ENCODE data around the gene POU3F1. TPM values are rescaled to one million over a fixed set of nuclear protein-coding genes. Genes with fewer than 3 reads are reported as not detected.

Gene POU3F1
- total RNA-seq, 4 donors from 2014 or later, result 8.8 to 28.5 (median 13.5) TPM

DNA sequence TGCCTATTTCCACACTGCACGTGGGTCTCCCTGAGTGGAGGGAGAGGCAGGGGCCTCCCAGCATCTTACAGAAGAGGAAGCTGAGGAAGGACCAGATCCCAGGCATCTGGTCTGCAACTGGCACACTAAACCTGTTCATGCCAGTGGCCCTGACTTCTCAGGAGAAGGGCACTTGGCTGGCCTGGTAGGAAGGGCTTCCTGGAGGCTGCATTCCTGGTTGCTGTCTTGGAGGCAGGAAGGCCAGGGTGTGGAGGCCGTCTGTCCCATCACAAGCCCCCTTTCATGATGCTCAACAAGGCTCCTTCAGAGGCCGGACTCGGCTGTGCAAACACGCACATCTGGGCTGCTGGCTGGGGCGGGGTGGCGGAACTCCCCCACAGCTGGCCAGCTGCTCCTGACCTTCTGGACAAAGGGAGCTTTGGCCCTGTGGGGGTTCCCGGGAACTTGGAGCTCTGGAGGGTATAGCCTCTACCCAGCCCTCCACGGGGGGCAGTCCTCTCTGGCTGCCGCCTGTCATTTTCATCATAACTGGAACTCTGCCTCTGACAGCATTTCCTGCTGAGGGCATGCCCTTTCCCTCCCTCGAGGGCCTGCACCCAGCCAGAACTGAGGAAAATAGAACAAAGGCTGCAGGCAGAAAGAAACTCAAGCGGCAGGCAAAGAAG is 39.2 kb upstream of the POU3F1 start:
- no peak overlapping the region for H3K4me3 ChIP-seq
- H3K9me3 ChIP-seq, result no peaks in the 10 kb centered on the region
- TF ChIP-seq, protein P1, sequence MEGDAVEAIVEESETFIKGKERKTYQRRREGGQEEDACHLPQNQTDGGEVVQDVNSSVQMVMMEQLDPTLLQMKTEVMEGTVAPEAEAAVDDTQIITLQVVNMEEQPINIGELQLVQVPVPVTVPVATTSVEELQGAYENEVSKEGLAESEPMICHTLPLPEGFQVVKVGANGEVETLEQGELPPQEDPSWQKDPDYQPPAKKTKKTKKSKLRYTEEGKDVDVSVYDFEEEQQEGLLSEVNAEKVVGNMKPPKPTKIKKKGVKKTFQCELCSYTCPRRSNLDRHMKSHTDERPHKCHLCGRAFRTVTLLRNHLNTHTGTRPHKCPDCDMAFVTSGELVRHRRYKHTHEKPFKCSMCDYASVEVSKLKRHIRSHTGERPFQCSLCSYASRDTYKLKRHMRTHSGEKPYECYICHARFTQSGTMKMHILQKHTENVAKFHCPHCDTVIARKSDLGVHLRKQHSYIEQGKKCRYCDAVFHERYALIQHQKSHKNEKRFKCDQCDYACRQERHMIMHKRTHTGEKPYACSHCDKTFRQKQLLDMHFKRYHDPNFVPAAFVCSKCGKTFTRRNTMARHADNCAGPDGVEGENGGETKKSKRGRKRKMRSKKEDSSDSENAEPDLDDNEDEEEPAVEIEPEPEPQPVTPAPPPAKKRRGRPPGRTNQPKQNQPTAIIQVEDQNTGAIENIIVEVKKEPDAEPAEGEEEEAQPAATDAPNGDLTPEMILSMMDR (IDR thresholded peaks at IDR 0.05), result no peak
- TF ChIP-seq POLR2A (IDR thresholded peaks at IDR 0.05), result no peak
- H3K27ac ChIP-seq, result no peak overlapping the region
- 43% methylated on average over 6 of the region's 12 CpGs for WGBS
- peaks cover 26% of the 10 kb centered on the region for H3K4me1 ChIP-seq
- H3K27me3 ChIP-seq, result peaks cover 22% of the 10 kb centered on the region
- no peaks in the 10 kb centered on the region for H3K36me3 ChIP-seq
- no peak for DNase-seq (ENCODE audit: low spot score in 2 of 2)

DNA sequence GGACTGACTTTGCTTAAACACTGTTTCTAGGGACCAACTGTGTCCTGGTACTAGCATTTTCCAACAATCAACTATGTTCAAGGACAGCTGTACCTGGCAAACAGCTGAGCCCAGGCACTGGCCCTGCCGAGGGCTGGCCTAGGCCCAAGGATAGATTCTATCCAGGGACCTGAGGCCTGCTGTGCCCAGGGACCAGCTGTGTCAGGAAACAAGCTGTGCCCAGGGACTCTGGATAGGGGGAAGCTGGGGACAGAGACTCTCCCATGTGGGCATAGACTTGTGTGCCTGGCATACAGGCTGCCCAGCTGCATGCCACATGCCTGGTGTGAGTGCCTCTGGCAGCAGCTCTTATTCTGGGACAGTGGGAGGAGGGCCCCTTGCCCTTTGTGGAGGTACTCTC is 38.1 kb upstream of the POU3F1 start:
- no CpG with 5 or more reads among the region's 1 CpG for WGBS
- H3K4me1 ChIP-seq, result peaks cover 26% of the 10 kb centered on the region
- DNase-seq (ENCODE audit: low spot score in 2 of 2), result no peak
- H3K4me3 ChIP-seq, result no peak overlapping the region
- no peaks in the 10 kb centered on the region for H3K36me3 ChIP-seq
- peaks cover 12% of the 10 kb centered on the region for H3K27me3 ChIP-seq
- TF ChIP-seq POLR2A (IDR thresholded peaks at IDR 0.05) (no peak), EP300 (IDR thresholded peaks at IDR 0.05) (no peak), POLR2AphosphoS5 (IDR thresholded peaks at IDR 0.05) (no peak)
- TF ChIP-seq, protein P1 (IDR thresholded peaks at IDR 0.05), result no peak
- H3K27ac ChIP-seq, result no peak overlapping the region
- no peaks in the 10 kb centered on the region for H3K9me3 ChIP-seq

DNA sequence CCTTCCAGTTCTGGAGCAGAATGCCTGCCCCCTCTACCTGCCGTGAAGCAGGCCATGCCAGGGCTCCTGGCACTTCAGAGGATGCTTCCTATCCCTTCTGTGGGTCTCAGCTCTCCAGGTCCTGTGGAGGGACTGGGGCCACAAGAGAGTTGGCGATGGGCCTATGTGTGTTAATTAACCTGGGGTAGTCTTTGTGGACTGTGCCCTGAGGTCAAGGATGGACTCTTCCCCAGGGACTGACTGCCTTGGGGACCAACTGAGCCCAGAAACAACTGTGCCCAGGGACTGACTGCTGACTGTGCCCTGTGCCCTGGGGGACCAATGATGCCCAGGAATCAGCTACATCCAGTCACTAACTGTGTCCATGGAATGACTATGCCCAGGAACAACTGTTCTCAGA is 37.5 kb upstream of the POU3F1 start:
- Histone ChIP-seq H3K4me3 (peak overlapping the region; percentile 7), H3K36me3 (no peaks in the 10 kb centered on the region), H3K9me3 (no peaks in the 10 kb centered on the region), H3K27me3 (peaks cover 9% of the 10 kb centered on the region), H3K4me1 (peaks cover 26% of the 10 kb centered on the region), H3K27ac (no peak overlapping the region)
- TF ChIP-seq POLR2AphosphoS5 (IDR thresholded peaks at IDR 0.05), result no peak
- TF ChIP-seq, protein P1 (IDR thresholded peaks at IDR 0.05), result no peak
- TF ChIP-seq POLR2A (IDR thresholded peaks at IDR 0.05), result no peak
- no peak for TF ChIP-seq EP300 (IDR thresholded peaks at IDR 0.05)
- no peak for DNase-seq (ENCODE audit: low spot score in 2 of 2)
- WGBS, result 81% methylated on average over 2 of the region's 2 CpGs

DNA sequence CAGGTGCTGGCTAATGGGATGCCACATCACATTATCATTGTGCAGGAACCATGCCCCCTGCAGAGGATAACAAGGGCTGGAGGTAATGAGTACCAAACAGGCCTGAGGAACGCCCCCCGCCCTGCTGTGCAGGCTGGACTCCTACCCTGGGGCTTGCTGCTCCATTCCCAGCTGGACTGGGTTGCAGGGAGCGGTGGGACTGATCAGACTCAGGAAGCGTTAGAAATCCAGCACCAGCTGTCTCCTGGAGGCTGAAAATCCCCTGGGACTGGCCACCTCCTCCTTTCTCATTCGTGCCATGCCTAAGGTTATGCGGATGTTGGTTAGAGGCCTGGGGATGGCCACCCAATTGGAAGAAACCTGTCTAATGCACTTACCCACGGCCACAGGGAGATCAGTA is 36.9 kb upstream of the POU3F1 start:
- peaks cover 9% of the 10 kb centered on the region for H3K27me3 ChIP-seq
- peaks cover 26% of the 10 kb centered on the region for H3K4me1 ChIP-seq
- TF ChIP-seq EP300 (IDR thresholded peaks at IDR 0.05) (no peak), POLR2A (IDR thresholded peaks at IDR 0.05) (no peak), POLR2AphosphoS5 (IDR thresholded peaks at IDR 0.05) (no peak)
- TF ChIP-seq, protein P1 (IDR thresholded peaks at IDR 0.05), result no peak
- H3K36me3 ChIP-seq, result no peaks in the 10 kb centered on the region
- H3K27ac ChIP-seq, result no peak overlapping the region
- DNase-seq (ENCODE audit: low spot score in 2 of 2), result no peak
- WGBS, result 78% methylated on average over 3 of the region's 7 CpGs
- H3K4me3 ChIP-seq, result peak overlapping the region; percentile 7
- H3K9me3 ChIP-seq, result no peaks in the 10 kb centered on the region

DNA sequence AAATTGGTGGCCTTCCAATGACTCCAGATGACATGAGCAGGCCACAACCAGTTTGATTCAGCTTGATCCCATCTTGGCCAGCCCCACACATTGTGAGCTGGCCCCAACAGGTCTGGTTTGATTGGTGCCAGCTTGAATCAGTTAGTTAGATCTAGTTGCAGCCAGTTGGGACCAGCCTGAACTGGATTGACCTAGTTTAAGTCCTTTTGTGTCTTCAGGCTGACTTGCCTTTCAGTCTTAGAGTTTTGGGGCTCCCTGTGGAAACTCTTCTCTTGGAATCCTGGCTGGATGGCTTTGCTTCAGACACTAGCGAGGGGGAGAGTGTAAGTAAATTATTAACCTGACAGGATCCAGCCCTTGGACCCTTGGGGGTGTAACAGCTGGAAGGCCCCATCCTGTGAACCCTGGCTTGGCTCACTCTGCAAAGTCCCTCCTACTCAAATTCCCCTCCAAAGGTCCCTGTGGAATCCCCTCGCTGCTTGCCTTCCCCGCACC is 36.2 kb upstream of the POU3F1 start:
- no peaks in the 10 kb centered on the region for H3K9me3 ChIP-seq
- no peak overlapping the region for H3K27ac ChIP-seq
- H3K4me1 ChIP-seq, result peaks cover 23% of the 10 kb centered on the region
- no peak for TF ChIP-seq POLR2A (IDR thresholded peaks at IDR 0.05)
- TF ChIP-seq POLR2AphosphoS5 (IDR thresholded peaks at IDR 0.05), result no peak
- no peak for TF ChIP-seq EP300 (IDR thresholded peaks at IDR 0.05)
- TF ChIP-seq, protein P1 (IDR thresholded peaks at IDR 0.05), result no peak
- H3K27me3 ChIP-seq, result peaks cover 4% of the 10 kb centered on the region
- 72% methylated on average over 3 of the region's 3 CpGs for WGBS
- H3K4me3 ChIP-seq, result no peak overlapping the region
- no peaks in the 10 kb centered on the region for H3K36me3 ChIP-seq
- no peak for DNase-seq (ENCODE audit: low spot score in 2 of 2)

Data from suprapubic skin (tissue), 4 donors.